DMS79 (cell line): ENCODE data around the gene SLC25A4.
"Not testable (repeated sequence)": the region's sequence is repeated elsewhere in the genome, so short reads cannot be mapped to it uniquely, and the experiment has no call there.

Source experiments
- DNase-seq: peaks from one replicate; lab custom pipeline; 2025; lab: John Stamatoyannopoulos, UW

Gene SLC25A4

DNA sequence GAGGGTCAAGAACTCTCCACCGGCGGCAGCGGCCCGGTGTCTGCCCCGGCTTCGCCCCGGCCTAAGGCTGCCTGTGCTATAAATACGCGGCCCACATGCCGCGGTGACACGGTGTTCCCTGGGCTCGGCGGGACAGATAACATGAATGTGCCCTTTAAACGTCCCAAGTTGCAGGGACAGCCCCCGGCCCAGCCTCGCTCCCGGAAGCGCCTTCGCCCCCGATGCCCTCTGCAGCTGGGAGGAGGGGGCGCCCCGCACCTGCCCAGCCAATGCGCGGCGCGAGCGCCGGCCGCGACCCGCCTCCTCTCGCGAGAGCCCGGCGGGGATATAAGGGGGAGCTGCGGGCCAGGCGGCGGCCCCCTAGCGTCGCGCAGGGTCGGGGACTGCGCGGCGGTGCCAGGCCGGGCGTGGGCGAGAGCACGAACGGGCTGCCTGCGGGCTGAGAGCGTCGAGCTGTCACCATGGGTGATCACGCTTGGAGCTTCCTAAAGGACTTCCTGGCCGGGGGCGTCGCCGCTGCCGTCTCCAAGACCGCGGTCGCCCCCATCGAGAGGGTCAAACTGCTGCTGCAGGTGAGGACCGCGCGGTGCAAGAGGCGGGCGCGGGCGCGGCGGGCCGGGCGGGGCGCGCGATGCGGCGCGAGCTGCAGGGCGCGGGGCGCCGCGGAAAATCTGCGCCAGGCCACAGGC lies at the start of gene SLC25A4:
SLC25A4 (plus strand) TSS at position 355 of the 689 bp plus-strand sequence; CDS start at position 462, 107 bp downstream.
- DNase-seq = peak; percentile 33

- DNase-seq = no peak
These were observed 49.5 kb upstream of the SLC25A4 start for GRCh38 chr4:185093603-185094002.

DNA sequence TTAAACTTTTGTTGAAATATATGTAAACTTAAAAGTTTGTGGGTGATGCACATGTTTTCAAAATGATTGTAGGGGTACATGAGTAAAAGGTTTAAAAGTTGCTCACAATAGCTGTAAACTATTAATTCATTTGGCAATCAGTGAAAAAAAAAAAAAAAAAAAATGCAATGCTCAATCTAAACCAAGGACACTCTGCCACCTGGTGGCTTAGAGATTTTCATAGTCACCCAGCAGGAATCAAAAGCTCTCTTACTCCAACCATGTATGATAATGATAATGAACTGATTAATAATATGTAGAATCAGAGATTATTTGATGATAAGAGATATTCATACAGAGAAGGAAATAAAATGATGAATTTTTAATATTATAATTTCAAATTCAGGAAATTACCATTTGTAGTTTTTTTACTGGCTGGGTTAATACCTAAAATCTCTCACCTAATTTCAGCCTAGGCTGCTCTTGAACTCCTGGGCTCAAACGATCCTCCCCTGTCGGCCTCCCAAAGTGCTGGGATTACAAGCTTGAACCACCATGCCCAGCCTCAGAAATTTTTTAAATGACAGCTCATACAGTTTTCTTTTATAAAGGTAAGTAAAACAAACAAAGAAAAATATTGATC lies 46.9 kb upstream of the SLC25A4 start:
- DNase-seq = no peak

GRCh38 chr4:185098474-185098873 lies 44.6 kb upstream of the SLC25A4 start:
- no peak for DNase-seq

- no peak for DNase-seq
These were observed 43.9 kb upstream of the SLC25A4 start for GRCh38 chr4:185099024-185099682.

DNA sequence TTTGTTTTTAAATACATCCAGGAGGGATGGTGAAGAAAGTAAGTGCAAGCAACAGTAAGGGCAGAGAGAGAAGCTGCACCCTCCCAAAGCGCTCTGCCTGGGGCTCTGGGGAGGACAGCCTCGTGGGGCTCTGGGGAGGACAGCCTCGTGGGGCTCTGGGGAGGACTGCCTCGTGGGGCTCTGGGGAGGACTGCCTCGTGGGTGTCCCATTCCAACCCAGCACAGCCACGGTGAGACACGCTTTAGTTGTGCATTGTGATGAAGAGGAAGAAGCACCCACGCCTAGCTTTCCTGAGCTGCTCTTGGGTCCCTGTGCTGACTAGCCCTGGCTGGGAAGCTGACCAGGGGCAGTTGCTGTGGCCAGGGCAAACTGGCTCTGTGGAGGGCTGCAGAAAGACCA lies 43.1 kb upstream of the SLC25A4 start:
- DNase-seq = no peak

- no peak for DNase-seq
These were observed 42.6 kb upstream of the SLC25A4 start for GRCh38 chr4:185100423-185100822.

DNA sequence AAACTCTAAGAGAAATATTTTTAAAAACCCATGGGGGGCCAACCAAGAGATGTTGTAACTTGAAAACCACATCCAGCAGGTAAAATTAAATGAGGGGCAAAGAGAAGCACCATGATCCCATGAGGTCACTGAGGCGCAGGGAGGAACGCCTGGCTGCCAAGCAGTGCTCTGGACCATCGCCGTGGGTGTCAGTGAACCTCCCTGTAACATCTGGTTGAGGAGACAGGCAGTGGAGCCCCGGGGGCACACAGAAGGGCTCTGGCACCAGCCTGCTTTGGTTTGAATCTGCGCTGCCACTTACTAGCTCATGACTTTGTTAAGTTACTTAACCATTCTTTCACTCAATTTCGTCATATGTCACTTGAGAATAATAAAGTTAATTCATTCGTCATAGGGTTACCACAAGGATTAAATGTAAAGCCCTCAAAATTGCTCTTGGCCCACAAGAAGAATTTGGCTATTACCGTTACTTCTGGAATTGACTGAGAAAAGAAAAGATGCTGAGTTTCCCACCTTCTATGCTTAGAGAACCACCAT lies 41.6 kb upstream of the SLC25A4 start:
- DNase-seq = no peak

GRCh38 chr4:185104733-185105132 lies 38.3 kb upstream of the SLC25A4 start:
- DNase-seq = no peak

DNA sequence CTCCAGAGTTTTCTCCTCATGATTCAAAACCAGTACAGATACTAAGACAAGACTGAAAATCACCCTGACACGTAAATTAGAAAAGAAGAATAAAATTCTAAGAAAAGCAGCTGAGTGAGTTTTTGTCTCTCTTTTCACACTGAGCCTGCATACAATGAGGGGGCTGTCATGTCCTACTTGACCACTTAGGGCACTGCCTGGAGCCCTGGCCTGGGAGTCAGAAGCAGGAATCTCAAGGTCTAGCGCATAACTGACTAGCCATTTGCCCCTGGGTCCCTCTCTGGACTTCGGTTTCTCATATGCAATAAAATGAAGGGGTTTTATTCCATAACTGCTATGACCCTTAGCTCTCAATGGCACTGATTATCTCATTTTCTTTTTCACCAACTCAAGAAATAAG lies 36.7 kb upstream of the SLC25A4 start:
- no peak for DNase-seq

GRCh38 chr4:185107574-185107973 lies 35.5 kb upstream of the SLC25A4 start:
- DNase-seq = not testable (repeated sequence)

GRCh38 chr4:185108185-185108584 lies 34.9 kb upstream of the SLC25A4 start:
- no peak for DNase-seq

GRCh38 chr4:185108669-185109068 lies 34.4 kb upstream of the SLC25A4 start:
- DNase-seq = no peak

- DNase-seq = no peak
These were observed 33.3 kb upstream of the SLC25A4 start for GRCh38 chr4:185109736-185110135.

DNA sequence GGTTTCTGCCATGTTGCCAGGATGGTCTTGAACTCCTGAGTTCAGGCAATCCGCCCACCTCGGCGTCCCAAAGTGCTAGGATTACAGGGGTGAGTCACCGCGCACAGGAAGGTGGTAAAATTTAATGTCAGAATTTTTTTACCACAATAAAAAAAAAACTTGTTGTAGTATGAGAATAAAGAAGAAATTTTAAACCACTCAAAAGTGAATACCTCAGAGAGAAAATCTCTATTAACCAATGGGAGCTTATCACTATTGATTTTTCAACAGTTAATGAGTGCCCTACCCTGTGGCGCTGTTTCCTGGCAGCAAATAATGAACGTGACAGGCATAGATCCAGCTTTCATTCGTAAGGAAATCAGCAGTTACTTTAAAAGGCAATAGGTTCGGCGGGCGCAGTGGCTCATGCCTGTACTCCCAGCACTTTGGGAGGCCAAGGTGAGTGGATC lies 32.7 kb upstream of the SLC25A4 start:
- no peak for DNase-seq

GRCh38 chr4:185112104-185112503 lies 31.0 kb upstream of the SLC25A4 start:
- no peak for DNase-seq

GRCh38 chr4:185113340-185113739 lies 29.7 kb upstream of the SLC25A4 start:
- no peak for DNase-seq

- DNase-seq = no peak
These were observed 27.2 kb upstream of the SLC25A4 start for GRCh38 chr4:185115827-185116232.

DNA sequence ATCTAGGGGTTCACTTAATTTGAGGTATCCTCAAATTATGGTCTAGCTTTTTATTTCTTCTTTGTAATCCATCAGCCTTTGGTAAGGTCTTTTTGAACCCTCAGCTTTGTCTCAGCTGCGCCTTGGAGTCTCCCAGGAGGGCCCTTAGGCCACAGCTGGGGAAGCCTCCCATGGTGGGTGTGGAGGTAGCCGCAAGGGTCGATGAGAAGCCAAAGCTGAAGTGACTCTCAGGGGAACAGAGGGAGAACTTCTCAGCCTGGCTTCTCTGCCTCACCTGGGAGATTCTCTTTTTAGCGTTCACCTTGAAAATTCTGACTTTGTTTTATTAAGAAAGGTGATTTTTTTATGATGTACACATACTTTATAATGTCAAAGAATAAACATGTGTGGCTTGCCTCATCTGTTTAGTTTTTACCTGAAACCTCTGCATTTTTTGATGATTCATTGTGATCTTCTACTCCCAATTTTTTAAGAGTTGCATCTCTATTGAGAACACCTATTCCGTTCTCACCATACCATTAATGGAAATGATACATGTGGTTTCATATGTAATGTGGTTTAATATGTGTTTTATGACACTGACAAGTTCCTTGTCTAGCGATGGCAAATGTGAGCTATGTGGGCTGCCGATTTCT lies 25.6 kb upstream of the SLC25A4 start:
- DNase-seq = no peak

- DNase-seq = no peak
These were observed 24.2 kb upstream of the SLC25A4 start for GRCh38 chr4:185118876-185119275.

DNA sequence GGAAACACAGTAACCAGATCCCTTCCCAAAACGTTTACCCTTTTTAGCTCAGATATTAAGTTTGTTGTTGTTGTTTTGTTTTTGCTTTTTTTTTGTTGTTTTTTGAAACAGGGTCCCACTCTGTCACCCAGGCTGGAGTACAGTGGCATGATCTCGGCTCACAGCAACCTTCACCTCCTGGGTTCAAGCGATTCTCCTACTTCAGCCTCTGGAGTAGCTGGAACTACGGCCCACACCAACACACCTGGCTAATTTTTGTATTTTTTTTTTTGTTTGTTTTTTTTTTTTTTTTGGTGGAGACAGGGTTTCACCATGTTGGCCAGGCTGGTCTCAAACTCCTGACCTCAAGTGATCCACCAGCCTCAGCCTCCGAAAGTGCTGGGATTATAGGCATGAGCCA lies 23.6 kb upstream of the SLC25A4 start:
- DNase-seq = not testable (repeated sequence)

GRCh38 chr4:185119927-185120630 lies 23.0 kb upstream of the SLC25A4 start:
- no peak for DNase-seq
